WTC11 (cell line): ENCODE results near the gene SPO11.

Experiments used
- NFYB ChIP-seq: sonication (generic); formaldehyde crosslinking; conservative IDR thresholded peaks from 2 replicates; pipeline ENCODE4 v1.8.0; 2022; ENCODE audit warnings: low read depth, missing genetic modification reagents
- TEAD4 ChIP-seq: sonication (generic); formaldehyde crosslinking; IDR thresholded peaks from 2 replicates; pipeline ENCODE4 v1.8.0; 2022; ENCODE audit warnings: mild to moderate bottlenecking, missing genetic modification reagents
- ZNF232 ChIP-seq: sonication (generic); formaldehyde crosslinking; IDR thresholded peaks from 2 replicates; pipeline ENCODE4 v1.8.0; 2022; ENCODE audit warnings: mild to moderate bottlenecking, missing genetic modification reagents
- TF ChIP-seq, protein P1 (sequence below): fragments of 200-600 bp; IDR thresholded peaks from 2 replicates; pipeline ENCODE4 v1.8.0; 2022; ENCODE audit warnings: antibody characterized with exemption
- TF ChIP-seq, protein P2 (sequence below): sonication (generic); formaldehyde crosslinking; IDR thresholded peaks from 2 replicates; pipeline ENCODE4 v1.8.1; 2023; ENCODE audit warnings: mild to moderate bottlenecking, missing genetic modification reagents, moderate library complexity
- TF ChIP-seq, protein P3 (sequence below): sonication (generic); formaldehyde crosslinking; IDR thresholded peaks from 2 replicates; pipeline ENCODE4 v1.8.1; 2022; ENCODE audit warnings: low read depth, mild to moderate bottlenecking, moderate library complexity, missing genetic modification reagents, borderline replicate concordance

DNA sequence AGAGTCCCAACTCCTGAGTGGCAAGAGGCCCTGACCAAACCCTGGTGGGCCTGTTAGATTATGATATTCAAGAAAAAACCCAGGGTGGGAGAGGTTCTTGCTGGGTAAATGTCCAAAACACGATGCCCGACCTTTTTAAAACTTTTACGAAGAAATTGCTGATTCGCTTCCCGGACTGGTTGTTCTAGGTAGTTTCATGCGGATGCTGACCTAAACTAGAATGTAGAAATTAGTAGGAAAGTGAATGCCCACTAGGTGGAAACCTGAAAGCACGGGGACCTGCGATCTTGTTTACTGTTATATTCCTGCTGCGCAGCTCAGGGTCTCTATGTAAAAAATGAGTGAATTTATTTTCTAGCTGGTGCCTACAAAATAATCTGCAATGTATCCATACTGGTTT, 23.7 kb downstream of the SPO11 start:
- TF ChIP-seq ZNF232 (CRISPR knock-in tag), result no peak
- TF ChIP-seq, protein P1, sequence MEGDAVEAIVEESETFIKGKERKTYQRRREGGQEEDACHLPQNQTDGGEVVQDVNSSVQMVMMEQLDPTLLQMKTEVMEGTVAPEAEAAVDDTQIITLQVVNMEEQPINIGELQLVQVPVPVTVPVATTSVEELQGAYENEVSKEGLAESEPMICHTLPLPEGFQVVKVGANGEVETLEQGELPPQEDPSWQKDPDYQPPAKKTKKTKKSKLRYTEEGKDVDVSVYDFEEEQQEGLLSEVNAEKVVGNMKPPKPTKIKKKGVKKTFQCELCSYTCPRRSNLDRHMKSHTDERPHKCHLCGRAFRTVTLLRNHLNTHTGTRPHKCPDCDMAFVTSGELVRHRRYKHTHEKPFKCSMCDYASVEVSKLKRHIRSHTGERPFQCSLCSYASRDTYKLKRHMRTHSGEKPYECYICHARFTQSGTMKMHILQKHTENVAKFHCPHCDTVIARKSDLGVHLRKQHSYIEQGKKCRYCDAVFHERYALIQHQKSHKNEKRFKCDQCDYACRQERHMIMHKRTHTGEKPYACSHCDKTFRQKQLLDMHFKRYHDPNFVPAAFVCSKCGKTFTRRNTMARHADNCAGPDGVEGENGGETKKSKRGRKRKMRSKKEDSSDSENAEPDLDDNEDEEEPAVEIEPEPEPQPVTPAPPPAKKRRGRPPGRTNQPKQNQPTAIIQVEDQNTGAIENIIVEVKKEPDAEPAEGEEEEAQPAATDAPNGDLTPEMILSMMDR, result no peak
- no peak for TF ChIP-seq TEAD4 (CRISPR knock-in tag)
- TF ChIP-seq, protein P2, sequence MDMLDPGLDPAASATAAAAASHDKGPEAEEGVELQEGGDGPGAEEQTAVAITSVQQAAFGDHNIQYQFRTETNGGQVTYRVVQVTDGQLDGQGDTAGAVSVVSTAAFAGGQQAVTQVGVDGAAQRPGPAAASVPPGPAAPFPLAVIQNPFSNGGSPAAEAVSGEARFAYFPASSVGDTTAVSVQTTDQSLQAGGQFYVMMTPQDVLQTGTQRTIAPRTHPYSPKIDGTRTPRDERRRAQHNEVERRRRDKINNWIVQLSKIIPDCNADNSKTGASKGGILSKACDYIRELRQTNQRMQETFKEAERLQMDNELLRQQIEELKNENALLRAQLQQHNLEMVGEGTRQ (CRISPR knock-in tag), result no peak
- TF ChIP-seq, protein P3, sequence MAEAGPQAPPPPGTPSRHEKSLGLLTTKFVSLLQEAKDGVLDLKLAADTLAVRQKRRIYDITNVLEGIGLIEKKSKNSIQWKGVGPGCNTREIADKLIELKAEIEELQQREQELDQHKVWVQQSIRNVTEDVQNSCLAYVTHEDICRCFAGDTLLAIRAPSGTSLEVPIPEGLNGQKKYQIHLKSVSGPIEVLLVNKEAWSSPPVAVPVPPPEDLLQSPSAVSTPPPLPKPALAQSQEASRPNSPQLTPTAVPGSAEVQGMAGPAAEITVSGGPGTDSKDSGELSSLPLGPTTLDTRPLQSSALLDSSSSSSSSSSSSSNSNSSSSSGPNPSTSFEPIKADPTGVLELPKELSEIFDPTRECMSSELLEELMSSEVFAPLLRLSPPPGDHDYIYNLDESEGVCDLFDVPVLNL, result no peak
- no peak for TF ChIP-seq NFYB (CRISPR knock-in tag)
